HG03460 (cell line): ENCODE measurements around the gene CTNNBIP1.

ENCODE experiments used
- ATAC-seq: cut with Tn5 transposase; IDR thresholded peaks from one replicate; pipeline ENCODE4 v1.9.1; 2021; ENCODE audit not compliant: unreplicated experiment

Gene CTNNBIP1

GRCh38 chr1:9905010-9905409 is 5.1 kb downstream of the CTNNBIP1 start:
- no peak for ATAC-seq

GRCh38 chr1:9904596-9904995 is 5.5 kb downstream of the CTNNBIP1 start:
- no peak for ATAC-seq

GRCh38 chr1:9903801-9904527 is 6.1 kb downstream of the CTNNBIP1 start:
- ATAC-seq: no peak

- no peak for ATAC-seq
These were observed 8.0 kb downstream of the CTNNBIP1 start for GRCh38 chr1:9902060-9902452.

- ATAC-seq: no peak
These were observed 8.7 kb downstream of the CTNNBIP1 start for GRCh38 chr1:9901148-9902059.

- ATAC-seq: no peak
These were observed 9.7 kb downstream of the CTNNBIP1 start for GRCh38 chr1:9900142-9901043.

GRCh38 chr1:9894115-9894514 is 16.0 kb downstream of the CTNNBIP1 start:
- ATAC-seq: no peak

- ATAC-seq: no peak
These were observed 17.2 kb downstream of the CTNNBIP1 start for GRCh38 chr1:9892563-9893528.

- no peak for ATAC-seq
These were observed 18.9 kb downstream of the CTNNBIP1 start for GRCh38 chr1:9891207-9891606.

GRCh38 chr1:9890224-9890731 is 19.8 kb downstream of the CTNNBIP1 start:
- ATAC-seq: no peak

GRCh38 chr1:9889411-9889810 is 20.7 kb downstream of the CTNNBIP1 start:
- ATAC-seq: no peak

- ATAC-seq: no peak
These were observed 21.2 kb downstream of the CTNNBIP1 start for GRCh38 chr1:9888886-9889285.

GRCh38 chr1:9887070-9887469 is 23.0 kb downstream of the CTNNBIP1 start:
- ATAC-seq: no peak

GRCh38 chr1:9886092-9886742 is 23.9 kb downstream of the CTNNBIP1 start:
- ATAC-seq: no peak

GRCh38 chr1:9884805-9885204 is 25.3 kb downstream of the CTNNBIP1 start:
- no peak for ATAC-seq

GRCh38 chr1:9883585-9884449 is 26.3 kb downstream of the CTNNBIP1 start:
- no peak for ATAC-seq

GRCh38 chr1:9882945-9883303 is 27.1 kb downstream of the CTNNBIP1 start:
- no peak for ATAC-seq

GRCh38 chr1:9882296-9882944 is 27.6 kb downstream of the CTNNBIP1 start:
- ATAC-seq: no peak
